Measurements from ENCODE around the gene NSRP1. TPM values are rescaled to one million over a fixed set of nuclear protein-coding genes. Genes with fewer than 3 reads are reported as not detected.
"Not testable (repeated sequence)": the region's sequence is repeated elsewhere in the genome, so short reads cannot be mapped to it uniquely, and the experiment has no call there.

NSRP1 gene
- 46.8 TPM for total RNA-seq

- DNase-seq (ENCODE audit: low spot score) = peak; percentile 97
Measured at GRCh38 chr17:30116661-30117551, at the start of gene NSRP1. TSS of gene NSRP1 (plus strand) at chr17:30116816. CDS start at chr17:30116844, 28 bp downstream.

GRCh38 chr17:30068465-30068864, 48.2 kb upstream of the NSRP1 start:
- no peak for DNase-seq (ENCODE audit: low spot score)

GRCh38 chr17:30074254-30074653, 42.4 kb upstream of the NSRP1 start:
- no peak for DNase-seq (ENCODE audit: low spot score)

GRCh38 chr17:30074730-30075129, 41.9 kb upstream of the NSRP1 start:
- no peak for DNase-seq (ENCODE audit: low spot score)

- no peak for DNase-seq (ENCODE audit: low spot score)
Measured at GRCh38 chr17:30082773-30083172, 33.8 kb upstream of the NSRP1 start.

- no peak for DNase-seq (ENCODE audit: low spot score)
Measured at GRCh38 chr17:30084788-30085187, 31.8 kb upstream of the NSRP1 start.

GRCh38 chr17:30086896-30087295, 29.7 kb upstream of the NSRP1 start:
- no peak for DNase-seq (ENCODE audit: low spot score)

- not testable (repeated sequence) for DNase-seq (ENCODE audit: low spot score)
Measured at GRCh38 chr17:30087431-30087830, 29.2 kb upstream of the NSRP1 start.

GRCh38 chr17:30091121-30091670, 25.4 kb upstream of the NSRP1 start:
- DNase-seq (ENCODE audit: low spot score) = no peak

GRCh38 chr17:30091771-30092170, 24.8 kb upstream of the NSRP1 start:
- no peak for DNase-seq (ENCODE audit: low spot score)

- no peak for DNase-seq (ENCODE audit: low spot score)
Measured at GRCh38 chr17:30092886-30093285, 23.7 kb upstream of the NSRP1 start.

GRCh38 chr17:30093463-30094147, 23.0 kb upstream of the NSRP1 start:
- no peak for DNase-seq (ENCODE audit: low spot score)

GRCh38 chr17:30095507-30096244, 20.9 kb upstream of the NSRP1 start:
- no peak for DNase-seq (ENCODE audit: low spot score)

GRCh38 chr17:30101686-30102390, 14.8 kb upstream of the NSRP1 start:
- no peak for DNase-seq (ENCODE audit: low spot score)

GRCh38 chr17:30103921-30104320, 12.7 kb upstream of the NSRP1 start:
- DNase-seq (ENCODE audit: low spot score) = no peak

- DNase-seq (ENCODE audit: low spot score) = peak; percentile 72
Measured at GRCh38 chr17:30104575-30105339, 11.9 kb upstream of the NSRP1 start.

- no peak for DNase-seq (ENCODE audit: low spot score)
Measured at GRCh38 chr17:30112794-30113193, 3.8 kb upstream of the NSRP1 start.

- no peak for DNase-seq (ENCODE audit: low spot score)
Measured at GRCh38 chr17:30113213-30113612, 3.4 kb upstream of the NSRP1 start.

GRCh38 chr17:30116345-30116660, 313 bp upstream of the NSRP1 start:
- DNase-seq (ENCODE audit: low spot score) = no peak

- no peak for DNase-seq (ENCODE audit: low spot score)
Measured at GRCh38 chr17:30117675-30118081, 1.1 kb downstream of the NSRP1 start.

GRCh38 chr17:30118635-30119034, 2.0 kb downstream of the NSRP1 start:
- not testable (repeated sequence) for DNase-seq (ENCODE audit: low spot score)

Measured in ureter (tissue), 1 donor.